ENCODE measurements around the gene ADAMTS20.

The ADAMTS20 gene

GRCh38 chr12:43312991-43313505, 239.0 kb downstream of the ADAMTS20 start:
- DNase-seq = no peak

GRCh38 chr12:43310596-43310995, 241.4 kb downstream of the ADAMTS20 start:
- no peak for DNase-seq

- peak; percentile 37 for DNase-seq
These were observed 242.0 kb downstream of the ADAMTS20 start for GRCh38 chr12:43309959-43310358.

- DNase-seq = no peak
These were observed 243.2 kb downstream of the ADAMTS20 start for GRCh38 chr12:43308776-43309175.

- no peak for DNase-seq
These were observed 244.9 kb downstream of the ADAMTS20 start for GRCh38 chr12:43307126-43307525.

GRCh38 chr12:43306066-43306465, 245.9 kb downstream of the ADAMTS20 start:
- peak; percentile 99 for DNase-seq

GRCh38 chr12:43305065-43305464, 246.9 kb downstream of the ADAMTS20 start:
- DNase-seq = no peak

Data from NCI-H226 (cell line).